MM.1S (cell line): ENCODE data around the gene FOXD2.

ENCODE experiments used
- EZH2 ChIP-seq: fragments of 300-600 bp; sonication (generic); optimal IDR thresholded peaks from 2 replicates; pipeline ENCODE3; 2017; ENCODE audit warnings: low read depth, mild to moderate bottlenecking, antibody characterized with exemption, low read length, mixed read lengths
- EZH2phosphoT487 ChIP-seq: fragments of 300-600 bp; sonication (generic); IDR thresholded peaks from 2 replicates; pipeline ENCODE4 v1.6.1; 2018; ENCODE audit warnings: antibody characterized with exemption, low read length
- TF ChIP-seq, protein P1 (sequence below): fragments of 300-600 bp; sonication (generic); IDR thresholded peaks from 2 replicates; pipeline ENCODE4 v1.5.1; 2016; ENCODE audit warnings: antibody characterized with exemption, low read length, mixed read lengths

- TF ChIP-seq, protein P1, sequence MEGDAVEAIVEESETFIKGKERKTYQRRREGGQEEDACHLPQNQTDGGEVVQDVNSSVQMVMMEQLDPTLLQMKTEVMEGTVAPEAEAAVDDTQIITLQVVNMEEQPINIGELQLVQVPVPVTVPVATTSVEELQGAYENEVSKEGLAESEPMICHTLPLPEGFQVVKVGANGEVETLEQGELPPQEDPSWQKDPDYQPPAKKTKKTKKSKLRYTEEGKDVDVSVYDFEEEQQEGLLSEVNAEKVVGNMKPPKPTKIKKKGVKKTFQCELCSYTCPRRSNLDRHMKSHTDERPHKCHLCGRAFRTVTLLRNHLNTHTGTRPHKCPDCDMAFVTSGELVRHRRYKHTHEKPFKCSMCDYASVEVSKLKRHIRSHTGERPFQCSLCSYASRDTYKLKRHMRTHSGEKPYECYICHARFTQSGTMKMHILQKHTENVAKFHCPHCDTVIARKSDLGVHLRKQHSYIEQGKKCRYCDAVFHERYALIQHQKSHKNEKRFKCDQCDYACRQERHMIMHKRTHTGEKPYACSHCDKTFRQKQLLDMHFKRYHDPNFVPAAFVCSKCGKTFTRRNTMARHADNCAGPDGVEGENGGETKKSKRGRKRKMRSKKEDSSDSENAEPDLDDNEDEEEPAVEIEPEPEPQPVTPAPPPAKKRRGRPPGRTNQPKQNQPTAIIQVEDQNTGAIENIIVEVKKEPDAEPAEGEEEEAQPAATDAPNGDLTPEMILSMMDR: no peak
- TF ChIP-seq EZH2 (no peak), EZH2phosphoT487 (no peak)
Measured at GRCh38 chr1:47460040-47460439, 22.2 kb downstream of the FOXD2 start.
